IPS-18c (cell line): ENCODE results near the gene PRX.
"Not testable (repeated sequence)": the region's sequence is repeated elsewhere in the genome, so short reads cannot be mapped to it uniquely, and the experiment has no call there.

Experiments
- H3K4me3 ChIP-seq: 2 replicates; pipeline ENCODE4 v1.7.0; 2013; ENCODE audit warnings: low read depth, mild to moderate bottlenecking, low read length, moderate library complexity; ENCODE audit not compliant: insufficient read depth
- H3K9me3 ChIP-seq: one replicate; pipeline ENCODE4 v1.6.1; 2013; ENCODE audit warnings: mild to moderate bottlenecking, low read length, moderate library complexity; ENCODE audit not compliant: control insufficient read depth, insufficient read depth

Gene PRX, protein sequence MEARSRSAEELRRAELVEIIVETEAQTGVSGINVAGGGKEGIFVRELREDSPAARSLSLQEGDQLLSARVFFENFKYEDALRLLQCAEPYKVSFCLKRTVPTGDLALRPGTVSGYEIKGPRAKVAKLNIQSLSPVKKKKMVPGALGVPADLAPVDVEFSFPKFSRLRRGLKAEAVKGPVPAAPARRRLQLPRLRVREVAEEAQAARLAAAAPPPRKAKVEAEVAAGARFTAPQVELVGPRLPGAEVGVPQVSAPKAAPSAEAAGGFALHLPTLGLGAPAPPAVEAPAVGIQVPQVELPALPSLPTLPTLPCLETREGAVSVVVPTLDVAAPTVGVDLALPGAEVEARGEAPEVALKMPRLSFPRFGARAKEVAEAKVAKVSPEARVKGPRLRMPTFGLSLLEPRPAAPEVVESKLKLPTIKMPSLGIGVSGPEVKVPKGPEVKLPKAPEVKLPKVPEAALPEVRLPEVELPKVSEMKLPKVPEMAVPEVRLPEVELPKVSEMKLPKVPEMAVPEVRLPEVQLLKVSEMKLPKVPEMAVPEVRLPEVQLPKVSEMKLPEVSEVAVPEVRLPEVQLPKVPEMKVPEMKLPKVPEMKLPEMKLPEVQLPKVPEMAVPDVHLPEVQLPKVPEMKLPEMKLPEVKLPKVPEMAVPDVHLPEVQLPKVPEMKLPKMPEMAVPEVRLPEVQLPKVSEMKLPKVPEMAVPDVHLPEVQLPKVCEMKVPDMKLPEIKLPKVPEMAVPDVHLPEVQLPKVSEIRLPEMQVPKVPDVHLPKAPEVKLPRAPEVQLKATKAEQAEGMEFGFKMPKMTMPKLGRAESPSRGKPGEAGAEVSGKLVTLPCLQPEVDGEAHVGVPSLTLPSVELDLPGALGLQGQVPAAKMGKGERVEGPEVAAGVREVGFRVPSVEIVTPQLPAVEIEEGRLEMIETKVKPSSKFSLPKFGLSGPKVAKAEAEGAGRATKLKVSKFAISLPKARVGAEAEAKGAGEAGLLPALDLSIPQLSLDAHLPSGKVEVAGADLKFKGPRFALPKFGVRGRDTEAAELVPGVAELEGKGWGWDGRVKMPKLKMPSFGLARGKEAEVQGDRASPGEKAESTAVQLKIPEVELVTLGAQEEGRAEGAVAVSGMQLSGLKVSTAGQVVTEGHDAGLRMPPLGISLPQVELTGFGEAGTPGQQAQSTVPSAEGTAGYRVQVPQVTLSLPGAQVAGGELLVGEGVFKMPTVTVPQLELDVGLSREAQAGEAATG (N-terminal part only)

DNA sequence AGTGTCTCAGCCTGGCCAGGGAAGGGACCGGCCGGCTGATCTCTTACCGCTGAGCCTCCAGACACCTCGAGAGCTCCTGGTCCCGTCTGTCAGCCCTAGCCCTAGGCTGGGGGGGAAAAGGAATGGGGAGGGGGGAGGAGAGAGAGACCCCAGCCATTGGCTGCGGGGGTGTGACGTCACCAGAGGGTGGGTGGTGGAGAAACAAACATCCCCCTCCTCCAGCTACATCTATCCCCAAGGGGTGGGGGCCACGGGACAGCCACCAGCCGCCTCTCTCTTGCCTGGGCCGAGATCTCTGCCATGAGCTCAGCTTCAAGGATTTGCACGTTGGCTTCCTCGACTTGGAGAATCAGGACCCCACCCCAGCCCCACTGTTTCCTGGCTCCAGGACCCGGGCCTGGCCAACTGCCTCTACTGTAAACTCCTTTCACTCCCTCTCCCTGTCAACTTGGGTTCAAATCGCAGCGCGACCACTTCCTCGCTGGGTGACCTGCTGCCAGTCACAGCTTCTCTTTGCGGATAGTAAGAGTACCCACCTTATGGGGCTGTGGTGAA is at the start of gene PRX:
PRX (minus strand) TSS at position 88 of the 555 bp plus-strand sequence. CDS start 5,446 bp downstream, outside the sequence.
- Histone ChIP-seq H3K4me3 (peak within 1 kb of the TSS; percentile 28; the same call in 1 of the 2 replicates), H3K9me3 (no peaks in the 10 kb centered on the region)

DNA sequence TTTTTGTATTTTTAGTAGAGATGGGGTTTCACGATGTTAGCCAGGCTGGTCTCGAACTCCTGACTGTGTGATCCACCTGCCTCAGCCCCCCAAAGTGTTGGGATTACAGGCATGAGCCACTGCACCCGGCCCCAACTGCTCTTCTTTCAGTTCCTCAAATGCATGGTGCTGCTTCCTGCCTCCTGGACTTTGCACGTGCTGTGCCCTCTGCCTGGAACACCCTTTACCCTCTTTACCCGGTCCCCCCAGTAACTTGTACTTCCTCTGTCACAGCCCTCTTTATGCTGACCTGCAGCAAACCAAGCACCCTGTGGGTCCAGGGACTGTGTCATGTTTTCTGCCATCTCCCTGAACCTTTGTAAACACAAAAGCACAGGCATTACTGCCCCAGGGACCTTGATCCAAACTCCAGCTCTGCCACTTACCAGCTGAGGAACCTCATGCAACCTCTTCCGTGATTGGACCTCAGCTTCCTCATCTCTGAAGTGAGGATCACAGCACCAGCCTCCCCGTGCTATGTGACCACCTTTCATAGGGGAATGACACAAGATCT is 48.6 kb upstream of the PRX start:
- Histone ChIP-seq H3K4me3 (no peak overlapping the region), H3K9me3 (no peaks in the 10 kb centered on the region)

DNA sequence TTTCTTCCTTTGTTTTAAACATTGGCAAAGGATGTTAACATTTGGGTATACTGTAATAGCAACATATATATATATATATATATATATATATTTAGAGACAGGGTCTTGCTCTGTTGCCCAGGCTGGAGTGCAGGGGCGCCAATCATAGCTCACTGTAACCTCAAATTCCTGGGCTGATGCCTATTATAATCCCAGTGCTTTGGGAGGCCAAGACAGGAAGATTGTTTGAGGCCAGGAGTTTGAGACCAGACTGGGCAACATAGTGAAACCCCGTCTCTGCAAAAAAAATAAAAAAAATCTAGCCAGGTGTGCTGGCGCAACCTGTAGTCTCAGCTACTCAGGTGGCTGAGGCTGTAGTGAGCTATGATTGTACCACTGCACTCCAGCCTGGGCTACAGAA is 47.0 kb upstream of the PRX start:
- Histone ChIP-seq H3K4me3 (no peak overlapping the region), H3K9me3 (no peaks in the 10 kb centered on the region)

DNA sequence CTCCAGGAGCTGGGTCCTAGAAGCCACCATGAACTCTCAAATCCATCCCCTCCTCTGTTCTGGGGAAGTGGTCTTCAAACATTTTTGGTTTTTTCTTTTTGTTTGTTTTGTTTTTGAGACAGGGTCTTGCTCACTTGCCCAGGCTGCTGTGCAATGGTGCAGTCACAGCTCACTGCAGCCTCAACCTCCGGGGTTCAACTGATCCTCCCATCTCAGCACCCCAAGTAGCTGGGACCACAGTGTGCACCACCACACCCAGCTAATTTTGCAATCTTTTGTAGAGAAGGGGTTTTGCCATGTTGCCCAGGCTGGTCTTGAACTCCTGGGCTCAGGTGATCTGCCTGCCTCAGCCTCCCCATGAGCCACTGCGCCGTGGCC is 45.4 kb upstream of the PRX start:
- Histone ChIP-seq H3K4me3 (no peak overlapping the region), H3K9me3 (no peaks in the 10 kb centered on the region)

DNA sequence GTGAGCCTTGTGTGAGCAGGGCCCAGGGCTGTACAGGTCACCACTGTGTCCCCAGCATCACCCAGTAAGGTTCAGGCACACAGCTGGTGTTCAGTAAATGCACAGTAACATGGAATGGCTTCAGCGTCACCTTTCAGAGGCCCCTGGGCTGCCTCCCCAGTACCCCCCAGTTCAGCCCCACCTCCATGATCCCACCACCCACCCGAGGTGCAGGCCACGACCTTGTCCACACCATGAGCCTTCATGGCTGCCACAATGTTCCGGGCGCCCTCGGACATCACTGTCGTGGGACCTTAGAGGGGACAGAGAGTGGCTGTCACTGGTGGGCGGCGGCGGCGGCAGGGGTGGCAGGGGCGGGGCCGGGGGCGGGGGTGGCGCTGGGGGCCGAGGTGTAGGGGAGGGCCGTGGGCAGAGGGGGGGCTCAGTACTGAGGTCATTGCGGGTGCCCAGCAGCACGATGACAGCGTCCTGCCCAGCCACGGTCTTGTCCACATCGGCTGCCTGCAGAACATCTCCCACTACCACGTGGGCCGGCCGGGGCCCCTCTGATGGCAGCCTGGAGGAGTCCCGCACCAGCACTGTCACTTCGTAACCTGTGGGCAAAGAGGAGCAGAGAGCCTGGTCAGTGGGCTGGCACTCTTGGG is 44.9 kb upstream of the PRX start:
- no peak overlapping the region for H3K4me3 ChIP-seq

DNA sequence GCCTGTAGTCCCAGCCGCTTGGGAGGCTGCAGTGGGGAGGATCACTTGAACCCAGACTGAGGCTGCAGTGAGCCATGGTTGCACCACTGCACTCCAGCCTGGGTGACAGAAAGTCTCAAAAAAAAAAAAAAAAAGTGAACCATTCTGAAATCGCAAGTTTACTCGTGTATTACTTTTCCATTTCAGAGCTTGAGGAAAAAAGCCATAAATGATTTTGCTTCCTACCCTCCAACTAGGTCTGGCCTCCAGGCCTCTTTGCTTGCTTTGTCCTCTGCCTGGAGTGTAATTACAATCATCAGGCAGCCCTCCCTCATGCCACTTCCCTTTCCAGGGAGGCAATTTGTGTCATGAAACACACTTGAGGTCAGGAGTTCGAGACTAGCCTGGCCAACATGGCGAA is 43.9 kb upstream of the PRX start:
- Histone ChIP-seq H3K4me3 (no peak overlapping the region), H3K9me3 (no peaks in the 10 kb centered on the region)

More for the DNA sequence above, 44.9 kb upstream of the PRX start:
- H3K9me3 ChIP-seq, result no peaks in the 10 kb centered on the region

DNA sequence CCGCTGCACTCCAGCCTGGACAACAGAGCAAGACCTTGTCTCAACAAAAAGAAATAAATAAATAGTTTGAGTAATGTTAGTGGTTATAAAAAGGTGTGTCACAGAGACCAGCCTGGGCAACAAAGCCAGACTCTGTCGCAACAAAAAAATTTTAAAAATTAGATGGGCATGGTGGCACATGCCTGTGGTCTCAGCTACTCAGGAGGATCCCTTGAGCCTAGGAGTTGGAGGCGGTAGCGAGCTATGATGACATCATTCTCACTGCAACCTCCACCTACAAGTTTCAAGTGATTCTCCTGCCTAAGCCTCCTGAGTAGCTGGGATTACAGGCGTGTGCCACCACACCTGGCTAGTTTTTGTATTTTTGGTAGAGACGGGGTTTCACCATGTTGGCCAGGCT is 40.8 kb upstream of the PRX start:
- H3K9me3 ChIP-seq, H3K4me3 ChIP-seq: not testable (repeated sequence)

DNA sequence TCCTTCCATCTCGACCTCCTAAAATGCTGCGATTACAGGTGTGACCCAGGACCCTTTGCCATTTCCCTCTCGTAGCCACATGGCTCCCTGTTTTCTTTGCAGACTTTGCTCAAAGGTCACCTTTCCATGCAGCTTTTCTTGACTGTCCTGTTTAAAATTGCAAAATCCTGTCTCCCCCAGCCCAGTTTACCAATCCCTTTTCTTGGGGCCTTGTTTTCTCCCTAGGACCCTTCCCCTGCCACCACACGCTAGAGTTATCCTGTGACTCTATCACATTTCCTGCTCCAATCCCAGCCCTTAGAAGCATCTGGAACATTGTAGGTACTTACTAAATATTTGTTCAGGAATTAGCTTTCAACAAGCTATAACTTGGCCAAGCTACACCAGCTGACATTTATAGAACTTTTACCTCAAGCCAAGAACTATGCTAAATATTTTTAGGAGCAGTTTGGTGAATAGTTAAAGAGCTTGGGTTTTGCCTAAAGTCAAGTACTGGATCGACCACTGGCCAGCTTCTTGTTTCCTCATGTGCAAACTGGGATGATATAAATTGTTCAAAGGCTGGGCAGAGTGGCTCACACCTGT is 40.1 kb upstream of the PRX start:
- H3K9me3 ChIP-seq, result no peaks in the 10 kb centered on the region
- no peak overlapping the region for H3K4me3 ChIP-seq

DNA sequence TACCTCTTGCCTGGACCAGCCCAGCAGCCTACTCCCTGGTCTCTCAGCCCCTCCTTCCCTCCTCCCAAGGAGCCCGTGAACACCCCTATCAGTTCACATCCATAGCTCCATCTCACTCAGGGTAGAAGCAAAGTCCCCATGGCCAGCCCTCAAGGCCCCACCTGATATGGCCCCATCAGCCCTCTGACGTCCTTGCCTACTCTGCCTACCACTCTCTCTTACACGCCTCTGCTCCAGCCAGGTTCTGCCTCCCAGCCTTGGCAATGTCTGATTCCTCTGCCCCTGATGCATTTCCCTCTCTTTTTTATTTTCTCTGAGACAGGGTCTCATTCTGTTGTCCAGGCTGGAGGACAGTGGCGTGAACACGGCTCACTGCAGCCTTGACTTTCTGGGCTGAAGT is 38.8 kb upstream of the PRX start:
- Histone ChIP-seq H3K9me3 (no peaks in the 10 kb centered on the region), H3K4me3 (no peak overlapping the region)

DNA sequence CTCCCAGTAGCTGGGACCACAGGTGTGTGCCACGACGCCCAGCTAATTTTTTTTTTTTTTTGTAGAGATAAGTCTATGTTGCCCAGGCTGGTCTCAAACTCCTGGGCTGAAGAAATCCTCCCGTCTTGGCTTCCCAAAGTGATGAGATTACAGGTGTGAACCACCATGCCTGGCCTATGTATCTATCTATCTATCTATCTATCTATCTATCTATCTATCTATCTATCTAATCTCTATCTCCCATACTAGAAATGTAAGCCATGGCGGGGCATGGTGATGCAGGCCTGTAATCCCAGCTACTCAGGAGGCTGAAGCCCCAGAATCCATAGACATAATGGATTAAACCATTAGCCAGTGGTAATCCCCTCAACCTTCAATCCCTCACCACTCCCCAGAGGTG is 37.5 kb upstream of the PRX start:
- no peak overlapping the region for H3K4me3 ChIP-seq
- no peaks in the 10 kb centered on the region for H3K9me3 ChIP-seq

DNA sequence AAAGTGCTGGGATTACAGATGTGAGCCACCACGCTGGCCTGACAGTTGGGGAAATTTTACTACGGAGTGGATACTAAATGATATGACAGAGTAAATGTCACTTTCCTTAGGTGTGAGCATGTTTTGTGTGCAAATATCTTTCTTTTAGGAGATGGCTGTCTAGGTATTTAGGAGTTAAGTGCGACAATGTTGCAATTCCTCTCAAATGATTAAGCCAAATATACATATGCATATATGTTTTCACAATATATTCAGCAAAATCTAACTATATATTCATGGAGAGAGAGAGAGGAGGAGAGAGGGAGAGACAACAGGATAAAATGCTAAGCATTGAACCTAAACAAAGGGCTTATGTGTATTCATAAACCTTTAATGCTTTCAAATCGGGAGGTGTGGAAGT is 36.3 kb upstream of the PRX start:
- Histone ChIP-seq H3K4me3 (no peak overlapping the region), H3K9me3 (no peaks in the 10 kb centered on the region)

DNA sequence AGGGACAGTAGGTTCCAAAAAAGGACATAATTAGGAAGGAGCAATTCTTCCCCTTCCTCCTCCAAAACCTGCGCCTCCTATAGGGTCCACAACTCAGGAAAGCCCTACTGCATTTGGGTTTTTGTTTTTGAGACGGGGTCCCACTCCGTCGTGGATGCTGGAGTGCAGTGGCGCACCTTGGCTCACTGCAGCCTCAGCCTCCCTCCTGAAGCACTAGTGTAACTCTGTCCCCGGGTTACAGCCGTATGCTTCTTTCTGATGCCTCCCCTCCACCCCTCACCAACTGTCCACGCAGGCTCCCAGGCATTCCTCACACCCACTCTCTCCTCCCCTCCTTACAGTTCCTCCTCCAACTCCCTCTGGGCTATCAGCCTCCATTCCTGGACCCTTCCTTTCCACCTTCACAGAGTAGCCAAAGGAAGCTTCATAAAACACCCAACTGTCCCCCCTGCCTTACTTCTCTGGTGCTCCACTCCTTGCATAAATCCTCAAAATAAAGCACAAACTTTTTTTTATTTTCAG is 33.1 kb upstream of the PRX start:
- H3K4me3 ChIP-seq, result no peak overlapping the region
- H3K9me3 ChIP-seq, result no peaks in the 10 kb centered on the region

DNA sequence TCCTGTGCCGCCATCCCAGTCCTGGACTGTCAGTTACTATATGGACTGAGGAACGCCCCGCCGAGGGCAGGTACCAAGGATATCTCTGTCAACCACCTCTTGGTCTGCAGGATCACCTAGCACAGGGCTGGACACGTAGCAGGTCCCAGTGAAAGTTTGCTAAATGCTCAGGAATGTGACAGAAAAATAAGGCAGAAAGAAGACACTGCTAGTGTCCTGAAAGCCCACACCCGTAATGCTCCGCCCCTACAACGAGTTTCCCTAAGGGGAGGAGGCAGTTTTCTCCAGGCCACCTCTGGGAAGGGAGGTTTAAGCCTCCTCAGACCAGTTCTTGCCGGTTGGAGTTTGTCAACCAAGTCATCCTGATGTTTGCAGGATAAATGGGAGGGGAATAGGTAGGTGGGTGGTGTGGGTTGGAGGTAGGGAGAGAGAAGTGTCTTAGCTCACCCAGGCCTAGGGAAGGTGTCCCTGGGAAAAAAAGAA is 32.6 kb upstream of the PRX start:
- Histone ChIP-seq H3K9me3 (no peaks in the 10 kb centered on the region), H3K4me3 (no peak overlapping the region)

DNA sequence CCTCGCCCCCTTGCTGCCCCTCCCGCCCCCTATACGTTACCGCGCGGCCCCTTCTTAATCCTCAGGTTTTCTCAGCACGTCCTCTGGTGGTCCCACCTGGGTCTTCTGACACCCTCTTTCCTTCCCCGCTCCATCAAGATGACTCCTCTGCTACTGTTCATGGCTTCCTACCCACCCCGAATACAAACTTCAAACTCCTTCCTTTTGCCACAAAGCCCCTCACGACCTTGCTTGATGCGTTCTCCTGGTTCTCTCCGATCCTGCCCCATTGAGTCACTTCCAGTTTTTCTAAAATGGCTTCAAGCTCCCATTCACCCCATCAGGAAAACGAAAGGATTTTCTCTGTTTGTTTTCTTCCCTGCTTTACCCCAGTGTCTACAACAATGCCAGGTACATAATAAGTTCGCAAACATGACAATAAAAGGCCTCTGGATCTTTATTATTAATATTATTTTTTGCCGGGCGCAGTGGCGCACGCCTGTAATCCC is 31.7 kb upstream of the PRX start:
- no peaks in the 10 kb centered on the region for H3K9me3 ChIP-seq
- peak overlapping the region; percentile 36; the same call in 1 of the 2 replicates for H3K4me3 ChIP-seq

DNA sequence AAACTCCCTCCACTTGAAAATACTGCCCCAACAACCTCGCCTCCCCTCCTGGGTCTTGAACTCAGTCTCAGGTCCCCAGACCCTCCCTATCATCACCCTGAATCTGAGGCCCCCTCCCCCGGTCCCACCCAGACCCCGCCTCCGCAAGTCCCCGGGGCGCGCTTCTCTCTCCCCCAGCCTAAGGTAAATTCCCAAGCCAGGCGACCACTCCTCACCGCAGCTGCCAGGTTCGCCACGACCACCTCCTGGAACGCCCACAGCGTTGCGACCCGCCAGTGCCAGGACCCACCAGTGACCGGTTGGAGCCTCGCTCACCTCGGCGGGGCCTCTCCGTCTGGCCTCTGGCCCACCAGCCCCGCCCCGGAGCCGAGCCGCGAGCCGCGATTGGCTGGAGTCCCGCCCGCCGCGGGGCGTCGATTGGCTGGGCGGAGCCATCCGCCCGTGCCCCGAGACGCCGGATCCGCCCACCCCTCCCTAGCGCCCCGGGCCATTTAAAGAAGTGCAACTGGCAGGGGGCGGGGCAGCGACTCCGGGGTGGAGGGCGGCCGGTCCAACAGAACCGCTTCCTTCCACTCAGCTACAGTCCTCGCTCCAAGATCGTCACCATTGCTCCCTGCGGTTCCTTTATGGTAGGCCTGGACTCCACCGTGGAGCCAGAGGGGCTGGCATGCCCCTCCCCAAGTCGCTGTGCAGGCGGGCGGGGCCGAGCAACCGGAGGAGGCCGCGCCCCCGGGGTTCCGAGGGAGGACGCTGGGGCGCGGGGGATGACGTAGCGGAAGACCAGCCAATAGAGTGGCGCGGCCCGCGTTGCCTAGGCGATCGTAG is 31.0 kb upstream of the PRX start, which contains the start of gene SERTAD3:
SERTAD3 (minus strand) TSS at position 336 of the 825 bp plus-strand sequence. CDS start 2,255 bp downstream, outside the sequence.
- Histone ChIP-seq H3K4me3 (peak within 1 kb of the TSS; percentile 82), H3K9me3 (no peaks in the 10 kb centered on the region)
